ENCODE results near the gene CDK11B.

The CDK11B gene

GRCh38 chr1:1626207-1627141, 32.3 kb downstream of the CDK11B start:
- no peak for DNase-seq

DNA sequence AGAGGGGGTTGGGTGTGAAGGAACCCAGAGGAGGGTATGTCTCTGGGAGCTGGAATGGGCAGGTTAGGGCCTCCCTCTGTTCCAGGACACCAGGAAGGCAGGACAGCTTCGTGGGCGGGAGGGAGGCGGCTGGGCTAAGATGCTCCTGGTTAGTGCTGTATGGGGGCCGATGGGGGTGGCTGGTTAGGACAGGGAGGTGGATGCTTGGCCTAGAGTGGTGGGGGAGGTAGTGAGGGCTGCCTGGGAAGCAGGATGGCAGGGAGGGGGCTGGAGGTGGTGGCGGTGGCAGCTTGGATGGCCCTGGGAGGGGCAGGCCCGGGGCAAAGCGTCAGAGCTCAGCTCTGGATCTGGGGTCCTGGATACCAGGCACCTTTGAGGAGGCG, 33.0 kb downstream of the CDK11B start:
- DNase-seq, result no peak

GRCh38 chr1:1625404-1625775, 33.4 kb downstream of the CDK11B start:
- DNase-seq, result no peak

DNA sequence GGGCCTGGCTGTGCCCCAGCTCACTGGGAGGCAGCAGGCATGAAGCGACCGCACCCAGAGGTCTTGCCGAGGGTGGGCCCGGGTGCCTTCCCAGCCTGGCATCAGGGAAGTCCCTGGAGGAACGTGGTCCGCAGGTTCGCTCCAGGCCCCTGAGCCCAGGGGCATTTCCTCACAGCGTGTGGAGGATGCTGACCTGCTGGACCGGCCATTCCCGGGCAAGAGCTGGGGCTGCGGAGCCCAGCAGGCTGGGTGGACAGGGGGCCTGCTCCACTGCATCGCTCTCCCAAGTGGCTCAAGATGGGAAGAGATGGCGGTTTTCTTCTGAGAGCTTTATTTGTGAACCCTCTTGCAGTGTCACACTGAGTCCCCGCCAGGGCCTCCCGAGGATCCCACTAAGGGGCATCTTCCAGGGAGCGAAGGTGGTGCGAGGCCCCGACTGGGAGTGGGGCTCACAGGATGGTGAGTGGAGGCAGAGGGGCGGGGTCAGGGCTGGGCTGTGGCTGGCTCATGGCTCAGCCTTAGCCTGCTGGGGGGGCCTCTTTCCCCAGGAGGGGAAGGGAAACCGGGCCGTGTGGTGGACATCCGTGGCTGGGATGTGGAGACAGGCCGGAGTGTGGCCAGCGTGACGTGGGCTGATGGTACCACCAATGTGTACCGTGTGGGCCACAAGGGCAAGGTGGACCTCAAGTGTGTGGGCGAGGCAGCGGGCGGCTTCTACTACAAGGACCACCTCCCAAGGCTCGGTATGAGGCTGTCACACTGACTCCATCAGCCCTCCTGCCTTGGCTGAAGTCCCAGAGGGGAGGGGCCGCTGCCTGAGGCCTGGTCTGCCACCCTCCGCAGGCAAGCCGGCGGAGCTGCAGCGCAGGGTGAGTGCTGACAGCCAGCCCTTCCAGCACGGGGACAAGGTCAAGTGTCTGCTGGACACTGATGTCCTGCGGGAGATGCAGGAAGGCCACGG, 34.1 kb downstream of the CDK11B start:
- DNase-seq, result no peak

GRCh38 chr1:1623631-1624442, 35.0 kb downstream of the CDK11B start:
- no peak for DNase-seq

DNA sequence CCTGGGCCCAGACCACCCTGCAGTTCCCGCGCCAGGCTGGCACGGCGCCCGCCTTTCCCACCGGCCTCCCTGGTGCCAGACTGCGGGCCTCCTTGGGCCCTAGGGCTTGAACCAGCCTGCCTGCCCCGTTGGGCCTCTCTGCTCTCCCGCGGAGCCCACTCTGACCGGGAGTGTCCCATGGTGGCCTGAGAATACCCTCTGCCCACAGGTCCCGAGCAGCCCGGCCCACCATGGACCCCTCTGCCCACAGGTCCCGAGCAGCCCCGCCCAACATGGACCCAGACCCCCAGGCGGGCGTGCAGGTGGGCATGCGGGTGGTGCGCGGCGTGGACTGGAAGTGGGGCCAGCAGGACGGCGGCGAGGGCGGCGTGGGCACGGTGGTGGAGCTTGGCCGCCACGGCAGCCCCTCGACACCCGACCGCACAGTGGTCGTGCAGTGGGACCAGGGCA, 35.6 kb downstream of the CDK11B start:
- DNase-seq, result no peak

DNA sequence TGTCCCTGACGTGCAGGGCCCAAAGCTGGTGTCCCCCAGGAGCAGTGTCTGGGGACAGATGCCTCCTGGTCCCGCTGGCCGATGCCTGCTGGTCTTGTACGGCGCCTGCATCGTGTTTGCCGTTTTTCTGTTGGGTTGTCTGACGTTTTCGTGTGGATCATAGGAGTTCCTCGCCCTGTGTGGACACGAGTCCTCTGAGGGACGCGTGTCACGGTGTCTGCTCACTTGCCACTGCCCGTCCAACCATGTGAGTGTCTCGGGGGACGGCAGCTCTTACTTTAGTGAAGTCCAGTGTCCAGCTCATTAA, 36.1 kb downstream of the CDK11B start:
- DNase-seq, result no peak

DNA sequence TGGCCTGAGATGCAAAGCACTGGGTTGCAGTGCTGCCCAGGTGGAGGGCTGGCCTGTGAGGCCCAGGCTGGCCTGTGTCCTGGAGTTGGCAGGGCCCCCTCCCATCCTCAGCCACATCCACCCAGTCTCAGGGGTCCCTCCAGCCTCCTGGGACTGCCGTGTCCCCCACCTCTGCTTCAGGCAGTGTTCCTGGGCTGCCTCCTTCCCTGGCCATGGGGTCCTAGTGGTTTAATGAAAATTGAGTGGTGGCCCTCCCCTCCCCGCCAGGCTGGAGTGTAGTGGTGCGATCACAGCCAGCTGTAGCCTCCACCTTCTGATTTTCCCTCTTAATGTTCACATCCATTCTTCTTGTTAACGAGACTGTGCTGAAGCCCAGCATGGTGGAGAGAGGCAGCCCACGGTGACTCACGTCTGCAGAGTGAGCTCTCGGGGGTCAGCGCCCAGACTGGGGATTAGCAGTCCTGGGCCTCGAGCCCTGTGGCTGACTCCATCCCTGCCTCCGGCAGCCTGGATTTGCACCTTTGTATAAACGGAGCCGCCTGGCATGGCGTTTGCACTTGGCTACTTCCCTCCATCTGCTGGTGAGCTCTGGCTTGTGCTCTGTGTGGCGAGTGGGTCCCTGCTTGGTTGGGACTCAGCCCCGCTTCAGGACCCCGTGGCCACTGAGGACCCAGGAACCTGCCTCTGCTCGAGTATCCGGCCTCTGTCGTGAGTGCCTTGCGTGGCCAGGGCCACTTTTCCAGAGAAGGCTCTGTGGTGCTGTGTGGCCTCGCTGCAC, 36.6 kb downstream of the CDK11B start:
- DNase-seq, result no peak

- DNase-seq, result no peak
These were observed 37.4 kb downstream of the CDK11B start for GRCh38 chr1:1621173-1622009.

DNA sequence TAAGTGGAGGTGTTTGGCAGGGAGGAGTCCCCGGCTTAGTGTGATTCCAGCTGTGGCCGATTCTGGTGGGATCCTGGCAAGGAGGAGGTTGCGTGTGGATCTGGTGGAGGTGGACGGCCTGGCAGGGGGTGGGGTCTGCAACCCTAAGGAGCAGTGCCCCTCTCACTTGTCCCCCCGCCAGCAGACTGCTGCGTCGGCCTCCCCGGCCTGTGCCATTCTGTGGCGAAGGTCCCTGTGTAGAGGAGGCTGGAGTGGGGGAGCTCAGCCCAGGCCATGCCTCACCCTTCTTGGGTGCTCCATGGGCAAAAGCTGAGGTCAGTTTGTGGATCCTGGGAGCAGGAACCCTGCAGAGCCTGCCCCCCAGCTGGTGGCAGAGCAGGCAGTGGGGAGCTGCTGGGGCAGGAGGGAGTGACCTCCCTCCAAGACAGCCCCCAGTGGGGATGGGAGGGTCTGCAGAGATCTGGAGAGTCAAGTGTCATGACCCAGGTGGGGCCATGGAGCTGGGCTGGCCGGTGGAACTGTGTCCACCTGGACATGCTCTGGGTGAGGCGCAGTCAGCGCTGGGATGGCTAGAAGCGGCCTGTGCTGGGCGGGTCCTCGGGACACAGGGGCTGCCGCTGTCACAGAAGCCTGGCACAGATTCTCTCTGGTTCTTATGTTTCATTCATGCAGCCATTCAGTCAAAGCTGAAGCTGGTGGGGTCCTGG, 38.2 kb downstream of the CDK11B start:
- no peak for DNase-seq

- DNase-seq, result no peak
These were observed 38.9 kb downstream of the CDK11B start for GRCh38 chr1:1619917-1620361.

DNA sequence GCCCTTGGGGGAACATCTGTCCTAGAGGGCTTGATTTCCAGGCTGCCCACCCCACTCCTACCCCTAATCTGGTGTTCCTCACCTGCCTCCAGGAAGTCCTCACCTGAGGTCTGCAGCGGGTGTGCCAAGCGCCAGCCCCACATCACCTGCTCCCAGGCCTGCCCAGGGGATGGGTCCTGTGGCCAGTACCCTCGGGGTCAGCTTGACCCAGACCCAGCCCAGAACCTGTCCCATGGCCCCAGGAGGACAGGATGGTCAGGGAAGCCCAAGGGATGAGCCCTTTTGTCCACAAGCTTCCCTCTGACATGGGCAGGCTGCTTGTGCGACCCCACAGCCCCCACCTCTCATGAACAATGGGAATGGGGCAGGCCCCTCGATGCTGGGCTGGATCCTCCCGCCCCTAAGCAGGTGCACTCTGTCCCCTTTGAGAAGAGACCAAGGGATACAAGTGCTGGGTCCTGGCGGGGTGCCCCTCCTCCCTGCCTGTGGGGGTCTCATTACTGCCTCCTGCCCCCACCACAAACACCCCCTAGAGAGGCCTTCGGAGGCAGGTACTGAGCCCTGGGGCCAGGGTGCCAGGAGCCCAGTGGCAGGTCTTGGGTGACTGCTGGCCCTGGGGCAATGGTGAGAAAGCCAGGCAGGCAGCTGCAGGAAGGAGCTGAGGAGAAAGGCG, 40.3 kb downstream of the CDK11B start:
- DNase-seq, result no peak

DNA sequence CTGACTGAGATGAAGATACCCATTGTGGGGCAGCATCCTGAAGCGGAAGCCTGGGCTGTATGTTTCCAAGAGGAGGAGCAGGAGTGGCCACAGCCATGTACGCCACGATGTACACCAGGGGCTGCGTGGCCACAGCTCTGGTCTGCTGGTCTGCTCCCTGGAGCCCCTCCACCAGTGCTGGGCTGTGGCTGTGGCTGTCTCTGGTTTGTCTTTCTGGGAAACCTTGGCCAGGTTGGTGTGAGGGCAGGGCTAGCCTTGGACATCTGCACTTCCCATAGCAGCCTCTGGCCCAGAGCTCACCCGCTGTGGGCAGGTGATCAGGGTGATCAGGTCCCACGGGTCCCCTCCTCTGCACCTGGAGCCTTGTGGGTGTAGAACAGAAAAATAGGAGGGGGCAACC, 40.9 kb downstream of the CDK11B start:
- no peak for DNase-seq

GRCh38 chr1:1617516-1617915, 41.3 kb downstream of the CDK11B start:
- no peak for DNase-seq

DNA sequence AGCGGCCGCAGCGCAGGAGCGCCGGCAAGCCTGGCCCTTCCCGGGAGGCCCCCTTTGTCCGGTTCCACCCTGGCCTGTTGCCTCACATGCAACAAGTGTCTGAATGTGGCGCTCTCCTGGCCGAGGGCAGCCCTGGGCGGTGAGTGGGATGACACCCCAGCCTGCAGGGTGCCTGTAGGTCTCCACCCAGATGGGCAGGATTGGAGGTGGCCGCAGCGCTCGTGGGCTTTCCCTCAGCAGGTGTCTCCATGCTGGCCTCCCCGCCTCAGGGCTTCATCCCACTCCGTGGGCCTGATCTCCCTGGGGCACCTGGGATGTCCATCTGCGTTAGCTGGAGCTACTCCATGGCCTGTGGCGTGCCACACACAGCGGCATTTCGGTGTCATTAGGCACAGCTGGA, 42.0 kb downstream of the CDK11B start:
- no peak for DNase-seq

- no peak for DNase-seq
These were observed 42.6 kb downstream of the CDK11B start for GRCh38 chr1:1616045-1616790.

DNA sequence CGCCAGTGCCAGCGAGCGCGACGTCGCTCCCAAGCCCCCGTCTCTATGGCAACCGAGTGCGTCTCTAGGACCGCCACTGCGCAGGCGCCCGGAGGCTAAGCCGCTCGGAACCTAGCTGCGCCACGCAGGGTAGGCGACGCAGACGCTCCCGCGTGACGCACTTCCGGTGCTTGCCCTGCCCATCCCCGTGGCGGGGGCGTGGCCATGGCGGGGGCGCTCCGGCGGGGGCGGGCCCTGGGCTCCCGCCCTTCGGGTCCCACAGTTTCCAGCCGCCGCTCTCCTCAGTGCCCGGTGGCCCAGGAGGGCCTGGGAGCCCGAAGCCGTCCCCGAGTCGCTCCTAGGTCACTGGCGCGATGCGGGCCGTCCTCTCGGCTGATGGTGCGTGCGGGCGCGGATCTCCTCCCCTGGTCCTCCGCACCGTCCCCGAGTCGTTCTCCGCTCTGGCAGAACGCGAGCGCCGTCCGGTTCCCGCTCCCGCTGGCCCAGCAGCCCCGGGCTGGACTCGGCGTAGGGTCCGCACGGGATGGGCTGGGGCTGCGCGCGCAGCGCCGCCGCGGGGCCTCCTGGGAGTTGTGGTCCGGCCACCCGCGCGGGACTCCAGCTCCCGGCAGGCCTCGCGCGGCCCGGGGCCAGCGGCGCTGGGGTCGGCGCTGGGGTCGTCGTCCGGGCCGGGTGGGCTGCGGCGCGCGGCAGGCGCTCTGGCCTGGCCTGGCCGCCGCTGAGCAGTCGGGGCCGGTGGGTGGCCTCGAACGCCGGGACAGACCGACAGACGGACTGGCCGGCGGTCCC, 43.4 kb downstream of the CDK11B start, which contains the start of gene MIB2:
Gene MIB2, plus strand, starts transcription at position 245 of the 789 bp plus-strand sequence. CDS start 7,953 bp downstream, outside the sequence.
- peak; percentile 98 for DNase-seq

GRCh38 chr1:1614954-1615255, 43.9 kb downstream of the CDK11B start:
- no peak for DNase-seq
